B cell (primary cell): ENCODE data around the gene ANK3.

ENCODE experiments used
- CTCF ChIP-seq: fragments of 200-600 bp; IDR thresholded peaks from one replicate; pipeline ENCODE4 v1.8.0; 2022; ENCODE audit warnings: antibody characterized with exemption, mild to moderate bottlenecking
- EZH2 ChIP-seq: IDR thresholded peaks from 2 replicates; pipeline ENCODE4 v1.6.1; 2012; ENCODE audit warnings: borderline replicate concordance, low read depth, mild to moderate bottlenecking, moderate library complexity, low read length; ENCODE audit not compliant: insufficient read depth, poor library complexity, severe bottlenecking

- TF ChIP-seq CTCF (no peak), EZH2 (no peak)
Measured at GRCh38 chr10:60296073-60296472, 93.6 kb downstream of the ANK3 start.
